Astrocyte of the cerebellum (primary cell): ENCODE results near the gene FRK.

Experiments used
- DNase-seq: peaks from one replicate; pipeline ENCODE4 v3.0.0-alpha.2; 2011; ENCODE audit warnings: low read depth
- H3K4me3 ChIP-seq: 2 replicates; pipeline ENCODE4 v1.5.1; 2011; ENCODE audit warnings: mild to moderate bottlenecking, low read depth, low read length, moderate library complexity
- in situ Hi-C: cut with HindIII; loops from 2 replicates; pipeline ENCODE4 v1.10.0; 2017; ENCODE audit warnings: low sequenced_read_pairs
- TF ChIP-seq, protein P1 (sequence below): IDR thresholded peaks from 2 replicates; pipeline ENCODE4 v1.5.1; 2012; ENCODE audit warnings: low read length, low read depth, moderate library complexity, mild to moderate bottlenecking; ENCODE audit errors: missing control alignments

FRK gene

DNA sequence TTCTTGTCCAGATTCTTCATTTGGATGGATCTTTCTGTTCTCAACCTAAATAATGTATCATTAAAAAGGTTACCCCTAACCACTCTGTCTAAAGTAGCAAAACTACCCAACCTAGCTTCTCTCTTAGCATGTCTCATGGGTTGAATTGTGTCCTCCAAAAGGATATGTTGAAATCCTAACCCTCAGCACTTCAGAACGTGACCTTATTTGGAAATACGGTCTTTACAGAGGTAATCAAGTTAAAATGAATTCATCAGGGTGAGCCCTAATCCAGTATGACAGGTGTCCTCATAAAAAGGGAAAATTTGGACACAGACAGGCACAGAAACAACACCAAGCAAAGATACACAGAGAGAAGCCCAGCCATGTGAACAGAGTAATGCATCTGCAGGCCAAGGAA, 6.1 kb upstream of the FRK start:
- DNase-seq: no peak
- H3K4me3 ChIP-seq: no peak overlapping the region
- TF ChIP-seq, protein P1, sequence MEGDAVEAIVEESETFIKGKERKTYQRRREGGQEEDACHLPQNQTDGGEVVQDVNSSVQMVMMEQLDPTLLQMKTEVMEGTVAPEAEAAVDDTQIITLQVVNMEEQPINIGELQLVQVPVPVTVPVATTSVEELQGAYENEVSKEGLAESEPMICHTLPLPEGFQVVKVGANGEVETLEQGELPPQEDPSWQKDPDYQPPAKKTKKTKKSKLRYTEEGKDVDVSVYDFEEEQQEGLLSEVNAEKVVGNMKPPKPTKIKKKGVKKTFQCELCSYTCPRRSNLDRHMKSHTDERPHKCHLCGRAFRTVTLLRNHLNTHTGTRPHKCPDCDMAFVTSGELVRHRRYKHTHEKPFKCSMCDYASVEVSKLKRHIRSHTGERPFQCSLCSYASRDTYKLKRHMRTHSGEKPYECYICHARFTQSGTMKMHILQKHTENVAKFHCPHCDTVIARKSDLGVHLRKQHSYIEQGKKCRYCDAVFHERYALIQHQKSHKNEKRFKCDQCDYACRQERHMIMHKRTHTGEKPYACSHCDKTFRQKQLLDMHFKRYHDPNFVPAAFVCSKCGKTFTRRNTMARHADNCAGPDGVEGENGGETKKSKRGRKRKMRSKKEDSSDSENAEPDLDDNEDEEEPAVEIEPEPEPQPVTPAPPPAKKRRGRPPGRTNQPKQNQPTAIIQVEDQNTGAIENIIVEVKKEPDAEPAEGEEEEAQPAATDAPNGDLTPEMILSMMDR: no peak
- in situ Hi-C loops: no loop called here

DNA sequence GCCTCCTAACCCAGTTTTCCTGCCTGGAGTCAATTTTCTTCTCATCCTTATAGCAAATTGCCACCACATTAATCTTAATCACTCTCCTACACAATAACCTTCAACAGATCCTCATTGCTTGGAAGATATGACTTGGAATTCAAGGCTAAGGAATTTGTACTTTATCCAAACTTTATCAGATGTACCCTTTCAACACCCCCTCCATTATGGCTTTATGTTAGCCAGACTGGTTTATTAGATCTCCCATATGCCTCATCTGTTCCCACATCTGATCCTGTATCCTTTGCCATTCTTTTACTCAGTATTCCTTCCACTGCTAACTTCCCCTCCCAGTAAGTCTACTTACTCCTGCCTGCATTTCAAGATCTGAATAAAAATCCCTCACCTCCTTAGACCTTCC, 4.0 kb upstream of the FRK start:
- no peak overlapping the region for H3K4me3 ChIP-seq
- DNase-seq: no peak
- TF ChIP-seq, protein P1: no peak
- in situ Hi-C loops: no loop called here

DNA sequence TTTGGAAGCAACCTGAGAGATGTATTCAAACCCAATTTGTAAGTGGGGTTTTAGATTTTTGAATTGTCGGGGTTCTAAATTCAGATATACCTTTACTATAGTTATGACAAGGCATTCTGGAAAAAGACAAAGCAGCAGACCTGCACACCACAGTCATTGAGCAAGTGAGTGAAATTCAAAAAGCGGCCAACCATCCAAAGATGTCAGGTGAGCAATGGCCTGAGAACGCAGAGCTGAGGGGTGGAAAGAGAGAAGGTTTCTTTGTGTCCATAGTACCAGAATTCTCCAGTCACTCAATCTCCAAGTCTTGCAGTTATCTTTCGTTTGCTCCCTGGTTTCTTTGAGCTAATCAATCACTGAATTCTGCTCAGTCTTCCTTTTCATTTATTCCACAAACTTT, 1.8 kb upstream of the FRK start:
- TF ChIP-seq, protein P1: no peak
- no peak overlapping the region for H3K4me3 ChIP-seq
- DNase-seq: no peak
- in situ Hi-C loops: no loop called here

DNA sequence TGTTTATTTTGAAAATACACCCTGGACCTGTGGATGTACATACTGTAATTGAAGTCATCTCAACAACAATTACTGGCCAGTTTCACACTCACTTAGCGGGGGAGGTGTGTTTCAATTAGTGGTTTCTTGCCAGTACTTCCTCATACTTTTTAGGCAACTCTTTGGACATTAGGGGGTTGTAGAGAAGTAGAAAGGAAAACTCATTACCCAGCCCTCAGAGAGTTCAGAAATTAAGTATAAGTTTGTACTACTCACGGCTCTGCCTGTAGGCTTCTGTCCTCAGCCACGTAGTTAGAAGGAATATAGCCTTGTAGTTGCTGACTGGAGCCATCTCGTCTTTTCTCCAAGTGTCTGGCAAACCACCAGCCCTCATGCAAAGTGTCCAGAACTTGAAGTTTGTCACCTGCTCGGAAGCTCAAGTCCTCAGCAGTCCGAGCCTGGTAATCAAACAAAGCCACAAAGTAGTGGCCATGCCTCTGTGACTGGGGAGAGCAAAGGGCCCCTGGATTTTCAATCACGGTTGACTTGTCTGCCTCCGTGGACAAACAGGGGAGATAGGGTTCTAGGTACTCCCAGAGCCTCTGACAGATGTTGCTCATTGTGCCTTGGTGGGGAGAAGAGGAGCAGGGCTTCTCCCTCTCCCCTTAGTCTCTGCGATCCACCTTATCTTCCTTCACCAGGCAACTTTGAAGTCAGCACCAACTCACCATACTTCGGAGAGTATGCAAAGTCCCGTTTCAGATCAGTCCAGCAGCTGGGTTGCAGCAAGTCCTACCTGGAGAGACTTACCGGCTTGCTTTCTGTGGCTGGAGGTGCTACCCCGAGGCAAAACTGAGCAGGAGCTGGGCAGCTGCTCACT, 749 bp downstream of the FRK start:
- no peak overlapping the region for H3K4me3 ChIP-seq
- TF ChIP-seq, protein P1: no peak
- in situ Hi-C loops: no loop called here
- DNase-seq: no peak

DNA sequence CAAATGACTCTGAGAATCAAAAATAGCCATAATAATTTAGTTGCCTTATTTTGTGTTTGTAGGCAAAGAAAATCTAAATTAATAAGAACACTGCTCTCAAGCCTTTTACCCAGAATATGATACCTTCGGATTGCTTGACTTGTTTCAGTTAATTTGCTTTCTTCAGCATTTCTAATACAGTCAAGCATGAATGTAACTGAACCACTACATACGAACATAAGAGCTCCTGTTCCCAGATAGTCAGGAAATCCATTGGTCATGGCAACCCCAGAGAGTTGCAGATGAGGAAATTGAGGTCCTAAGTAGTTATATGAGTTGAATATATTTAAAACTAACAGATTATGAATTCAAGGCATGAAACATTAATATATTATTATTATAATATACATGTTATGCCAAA, 2.9 kb downstream of the FRK start:
- TF ChIP-seq, protein P1: no peak
- no peak overlapping the region for H3K4me3 ChIP-seq
- in situ Hi-C loops: no loop called here
- no peak for DNase-seq

DNA sequence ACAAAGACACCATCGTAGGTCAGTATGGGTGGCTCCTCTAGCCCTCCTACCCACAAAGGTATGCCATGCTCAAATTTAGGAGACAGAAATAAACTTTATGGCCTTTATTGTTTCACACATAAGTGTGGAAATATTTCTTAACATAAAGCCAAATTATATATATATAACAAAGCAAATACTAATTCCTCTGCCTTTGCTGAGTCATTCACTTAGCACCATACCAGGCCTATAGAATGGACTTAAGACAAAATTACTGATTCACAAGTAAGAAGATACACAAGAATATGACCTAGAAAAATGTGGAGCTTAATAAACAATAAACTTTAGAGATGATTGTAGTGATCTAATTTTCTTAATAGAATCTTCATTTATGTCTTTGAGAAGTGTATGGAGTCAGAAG, 5.2 kb downstream of the FRK start:
- TF ChIP-seq, protein P1: no peak
- no peak overlapping the region for H3K4me3 ChIP-seq
- in situ Hi-C loops: no loop called here
- DNase-seq: no peak
